Osteoblast (primary cell): ENCODE measurements around the gene NDUFB8. TPM values are rescaled to one million over a fixed set of nuclear protein-coding genes. Genes with fewer than 3 reads are reported as not detected.
A peak's percentile ranks its signal among the peaks of the same experiment; 100 is the strongest.

Experiments
- DNase-seq: peaks from one replicate; pipeline ENCODE4 v3.0.0; 2011; ENCODE audit warnings: low spot score, mixed read lengths; ENCODE audit not compliant: insufficient read length; ENCODE audit errors: missing footprints
- H2AFZ ChIP-seq: 2 replicates; pipeline ENCODE4 v1.6.0; 2011; ENCODE audit warnings: mild to moderate bottlenecking, low read length
- H3K27ac ChIP-seq: 2 replicates; pipeline ENCODE4 v1.5.1; 2011; ENCODE audit warnings: mild to moderate bottlenecking, low read depth, low read length, moderate library complexity
- H3K27me3 ChIP-seq: 2 replicates; pipeline ENCODE4 v1.6.0; 2012; ENCODE audit warnings: mild to moderate bottlenecking, control low read depth, inconsistent platforms, low read length, moderate library complexity; ENCODE audit not compliant: insufficient read depth
- H3K36me3 ChIP-seq: 2 replicates; pipeline ENCODE4 v1.5.1; 2011; ENCODE audit warnings: mild to moderate bottlenecking, low read length, control low read depth, moderate library complexity; ENCODE audit not compliant: insufficient read depth
- H3K4me1 ChIP-seq: 2 replicates; pipeline ENCODE4 v1.5.1; 2011; ENCODE audit warnings: mild to moderate bottlenecking, low read length, control low read depth, moderate library complexity; ENCODE audit not compliant: insufficient read depth
- H3K4me2 ChIP-seq: 2 replicates; pipeline ENCODE4 v1.6.0; 2011; ENCODE audit warnings: mild to moderate bottlenecking, low read length; ENCODE audit not compliant: insufficient read depth
- H3K4me3 ChIP-seq: fragments of 200-600 bp; sonication (generic); 3 replicates; pipeline ENCODE4 v1.5.1; 2012; ENCODE audit warnings: mild to moderate bottlenecking, low read length, inconsistent platforms; ENCODE audit not compliant: insufficient read depth
- H3K79me2 ChIP-seq: 2 replicates; pipeline ENCODE4 v1.6.0; 2012; ENCODE audit warnings: mild to moderate bottlenecking, low read length, control low read depth, inconsistent platforms; ENCODE audit not compliant: insufficient read depth
- H3K9me3 ChIP-seq: 2 replicates; pipeline ENCODE4 v1.5.1; 2011; ENCODE audit warnings: low read depth, low read length, control low read depth
- H4K20me1 ChIP-seq: 2 replicates; pipeline ENCODE4 v1.6.0; 2012; ENCODE audit warnings: mild to moderate bottlenecking, low read length, control low read depth; ENCODE audit not compliant: insufficient read depth
- total RNA-seq: library from RNA; depleted of rRNA; stranded (reverse); fragments of >200 nt; gene quantifications from 2 replicates; pipeline ENCODE4 v1.2.3, GENCODE V29; 2012
- TF ChIP-seq, protein P1 (sequence below): IDR thresholded peaks from 2 replicates; pipeline ENCODE4 v1.5.1; 2011; ENCODE audit warnings: mild to moderate bottlenecking, low read depth, low read length, moderate library complexity; ENCODE audit errors: extremely low read depth

Gene NDUFB8
- total RNA-seq, 1 donor: 102 TPM

DNA sequence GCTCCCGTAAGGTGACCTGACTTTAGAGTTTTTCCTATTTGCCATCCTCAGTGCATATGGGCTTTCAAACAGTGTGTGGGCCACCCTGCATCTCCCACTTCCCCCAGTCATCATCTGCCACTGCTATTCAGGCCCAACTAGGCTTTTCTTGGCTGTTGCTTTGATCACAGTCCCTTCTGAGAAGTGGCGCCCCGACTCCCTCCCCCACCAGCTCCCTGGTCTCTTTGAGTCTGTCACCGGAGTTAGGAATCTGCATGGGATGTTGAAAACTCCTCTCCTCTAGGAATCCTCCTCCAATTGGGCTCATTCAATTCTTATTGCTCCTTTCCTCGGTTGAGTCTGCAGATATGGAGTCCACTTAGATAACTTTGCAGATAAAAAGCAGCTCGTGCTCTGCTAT is 38.2 kb upstream of the NDUFB8 start:
- no peak overlapping the region for H3K27ac ChIP-seq
- H3K27me3 ChIP-seq: peaks cover 61% of the 10 kb centered on the region
- H3K79me2 ChIP-seq: no peaks in the 10 kb centered on the region
- H3K4me2 ChIP-seq: no peak overlapping the region
- H2AFZ ChIP-seq: no peak overlapping the region
- H3K4me1 ChIP-seq: peaks cover under 1% of the 10 kb centered on the region
- no peaks in the 10 kb centered on the region for H3K9me3 ChIP-seq
- TF ChIP-seq, protein P1, sequence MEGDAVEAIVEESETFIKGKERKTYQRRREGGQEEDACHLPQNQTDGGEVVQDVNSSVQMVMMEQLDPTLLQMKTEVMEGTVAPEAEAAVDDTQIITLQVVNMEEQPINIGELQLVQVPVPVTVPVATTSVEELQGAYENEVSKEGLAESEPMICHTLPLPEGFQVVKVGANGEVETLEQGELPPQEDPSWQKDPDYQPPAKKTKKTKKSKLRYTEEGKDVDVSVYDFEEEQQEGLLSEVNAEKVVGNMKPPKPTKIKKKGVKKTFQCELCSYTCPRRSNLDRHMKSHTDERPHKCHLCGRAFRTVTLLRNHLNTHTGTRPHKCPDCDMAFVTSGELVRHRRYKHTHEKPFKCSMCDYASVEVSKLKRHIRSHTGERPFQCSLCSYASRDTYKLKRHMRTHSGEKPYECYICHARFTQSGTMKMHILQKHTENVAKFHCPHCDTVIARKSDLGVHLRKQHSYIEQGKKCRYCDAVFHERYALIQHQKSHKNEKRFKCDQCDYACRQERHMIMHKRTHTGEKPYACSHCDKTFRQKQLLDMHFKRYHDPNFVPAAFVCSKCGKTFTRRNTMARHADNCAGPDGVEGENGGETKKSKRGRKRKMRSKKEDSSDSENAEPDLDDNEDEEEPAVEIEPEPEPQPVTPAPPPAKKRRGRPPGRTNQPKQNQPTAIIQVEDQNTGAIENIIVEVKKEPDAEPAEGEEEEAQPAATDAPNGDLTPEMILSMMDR: no peak
- no peaks in the 10 kb centered on the region for H3K36me3 ChIP-seq
- peak; percentile 90 for DNase-seq
- H3K4me3 ChIP-seq: no peak overlapping the region
- H4K20me1 ChIP-seq: no peaks in the 10 kb centered on the region

DNA sequence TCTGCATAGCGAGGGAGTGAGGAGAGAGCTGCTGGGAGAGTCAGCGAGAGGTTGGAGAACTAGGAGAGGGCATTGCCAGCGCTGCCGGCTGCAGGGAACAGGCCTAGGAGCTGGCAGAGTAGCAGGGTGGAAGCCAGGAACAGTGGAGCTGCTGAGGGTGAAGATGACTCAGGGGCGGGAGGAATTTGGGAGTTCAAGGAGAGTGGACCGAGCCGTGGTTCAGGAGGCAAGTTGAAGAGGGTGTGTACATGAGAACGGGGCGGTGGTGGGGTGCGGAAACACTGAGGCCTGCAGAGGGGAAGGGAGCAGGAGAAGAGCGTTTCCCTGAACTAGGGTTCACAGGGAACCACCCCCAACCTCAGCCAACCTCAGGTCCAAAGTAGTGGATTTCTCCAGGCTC is 37.6 kb upstream of the NDUFB8 start:
- TF ChIP-seq, protein P1: no peak
- no peak overlapping the region for H3K4me3 ChIP-seq
- no peaks in the 10 kb centered on the region for H3K9me3 ChIP-seq
- no peaks in the 10 kb centered on the region for H3K36me3 ChIP-seq
- H3K27me3 ChIP-seq: peaks cover 61% of the 10 kb centered on the region
- no peak overlapping the region for H3K27ac ChIP-seq
- H3K4me2 ChIP-seq: no peak overlapping the region
- no peak overlapping the region for H2AFZ ChIP-seq
- H4K20me1 ChIP-seq: no peaks in the 10 kb centered on the region
- peak; percentile 69 for DNase-seq
- no peaks in the 10 kb centered on the region for H3K79me2 ChIP-seq
- peaks cover 6% of the 10 kb centered on the region for H3K4me1 ChIP-seq

DNA sequence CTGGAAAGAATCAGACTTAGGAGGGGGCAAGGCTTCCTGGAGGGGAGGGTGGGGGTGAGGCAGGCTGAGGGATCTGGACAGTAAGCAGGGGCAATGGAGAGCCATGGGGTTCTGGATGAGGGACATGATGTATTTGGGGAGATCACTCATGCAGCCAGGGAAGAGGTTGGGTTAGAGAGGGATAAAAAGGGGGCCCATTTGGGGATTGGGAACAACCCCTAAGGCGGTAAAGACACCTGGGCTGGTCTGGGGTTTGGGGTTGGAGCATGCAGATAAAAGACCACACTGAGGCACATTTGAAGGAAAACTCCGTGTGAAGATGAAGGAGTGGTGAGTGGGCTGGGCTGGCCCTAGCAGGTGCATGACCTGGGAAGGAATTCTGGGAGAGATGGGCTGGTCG is 36.9 kb upstream of the NDUFB8 start:
- TF ChIP-seq, protein P1: no peak
- Histone ChIP-seq H3K79me2 (no peaks in the 10 kb centered on the region), H3K4me1 (peaks cover 13% of the 10 kb centered on the region), H3K27ac (no peak overlapping the region), H3K4me3 (no peak overlapping the region), H3K27me3 (peaks cover 61% of the 10 kb centered on the region), H3K4me2 (no peak overlapping the region), H3K36me3 (no peaks in the 10 kb centered on the region), H4K20me1 (no peaks in the 10 kb centered on the region), H3K9me3 (no peaks in the 10 kb centered on the region), H2AFZ (no peak overlapping the region)
- no peak for DNase-seq

DNA sequence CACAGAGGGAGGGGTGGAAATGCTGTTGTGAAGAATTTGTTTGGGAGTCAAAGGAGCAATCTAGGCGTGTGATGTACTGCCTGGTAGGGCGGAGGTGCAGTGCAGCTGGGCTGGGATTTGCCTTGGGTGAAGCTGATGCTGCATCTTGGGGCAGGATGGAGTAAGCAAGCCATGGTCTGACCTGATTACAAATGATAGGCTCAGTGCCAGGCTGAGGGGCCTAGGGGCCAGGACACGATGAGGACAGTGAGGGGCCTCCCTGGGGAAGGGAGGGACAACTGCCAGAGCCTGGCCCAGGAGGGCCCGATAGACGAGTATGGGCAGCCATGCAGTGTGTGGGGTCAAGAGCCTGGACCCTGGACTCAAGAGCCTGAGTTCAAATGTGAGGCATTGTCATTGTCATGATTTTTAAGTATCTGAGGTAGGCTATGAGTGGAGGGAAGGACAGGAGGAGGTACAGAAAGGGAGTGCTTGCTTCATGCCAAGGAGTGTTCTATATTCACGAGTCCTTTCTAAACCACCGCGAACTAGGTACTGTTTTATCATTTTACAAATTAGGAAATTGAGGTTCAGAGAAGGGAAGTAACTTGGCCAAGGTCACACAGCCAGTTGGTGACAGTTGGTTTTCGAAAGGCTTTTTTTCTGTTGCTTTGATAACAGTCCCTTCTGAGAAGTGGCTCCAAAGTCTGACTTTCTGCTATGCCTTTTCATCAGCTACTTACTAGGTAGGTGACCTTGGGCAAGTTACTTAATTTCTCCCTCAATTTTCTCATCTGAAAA is 35.7 kb upstream of the NDUFB8 start:
- no peak for DNase-seq
- H3K79me2 ChIP-seq: no peaks in the 10 kb centered on the region
- no peak overlapping the region for H3K4me2 ChIP-seq
- H3K4me1 ChIP-seq: peaks cover 14% of the 10 kb centered on the region
- H3K4me3 ChIP-seq: no peak overlapping the region
- H2AFZ ChIP-seq: no peak overlapping the region
- H4K20me1 ChIP-seq: peaks cover 2% of the 10 kb centered on the region
- no peaks in the 10 kb centered on the region for H3K36me3 ChIP-seq
- TF ChIP-seq, protein P1: no peak
- H3K27me3 ChIP-seq: peaks cover 54% of the 10 kb centered on the region
- no peak overlapping the region for H3K27ac ChIP-seq
- no peaks in the 10 kb centered on the region for H3K9me3 ChIP-seq
